ENCODE data around the gene STMP1.

Gene STMP1

GRCh38 chr7:135672560-135673359 lies 10.4 kb downstream of the STMP1 start:
- POLR2A ChIA-PET (ENCODE audit: low non-redundant PET) = interaction anchor here (0.6 kb wide), 1 partner anchor 319 kb away, joined by 3 read pairs; no protein-coding TSS in a partner anchor
- CTCF ChIA-PET = interaction anchor here (0.6 to 1.3 kb wide), 6 partner anchors 10 to 391 kb away, joined by 3 to 5 read pairs (median 4); partner anchors contain the start of gene STMP1
- peak; percentile 55 for DNase-seq (ENCODE audit: low spot score)
- peak; percentile 93 for TF ChIP-seq CTCF (conservative IDR thresholded peaks at IDR 0.05; ENCODE audit: low read depth)
- H3K27ac ChIP-seq = no peak overlapping the region

- ChIA-PET CTCF (interaction anchor here (0.6 to 1.3 kb wide), 5 partner anchors 11 to 335 kb away, joined by 3 to 5 read pairs (median 5); partner anchors contain the start of gene STMP1), POLR2A (ENCODE audit: low non-redundant PET) (interaction anchor here (0.6 kb wide), 1 partner anchor 318 kb away, joined by 3 read pairs; no protein-coding TSS in a partner anchor)
- H3K27ac ChIP-seq = peak overlapping the region; percentile 33; the same call in 1 of the 2 replicates
- DNase-seq (ENCODE audit: low spot score) = no peak
- no peak for TF ChIP-seq CTCF (conservative IDR thresholded peaks at IDR 0.05; ENCODE audit: low read depth)
These were observed 11.0 kb downstream of the STMP1 start for GRCh38 chr7:135673360-135673706.

GRCh38 chr7:135678612-135679575 lies 16.6 kb downstream of the STMP1 start:
- no peak for TF ChIP-seq CTCF (conservative IDR thresholded peaks at IDR 0.05; ENCODE audit: low read depth)
- CTCF ChIA-PET = interaction anchor here (0.6 kb wide), 1 partner anchor 8 kb away, joined by 3 read pairs; no protein-coding TSS in a partner anchor
- no peak overlapping the region for H3K27ac ChIP-seq
- DNase-seq (ENCODE audit: low spot score) = peak; percentile 63
- POLR2A ChIA-PET (ENCODE audit: low non-redundant PET) = no interaction called here

GRCh38 chr7:135681762-135682161 lies 19.4 kb downstream of the STMP1 start:
- peak overlapping the region; percentile 81 for H3K27ac ChIP-seq
- CTCF ChIA-PET = no interaction called here
- POLR2A ChIA-PET (ENCODE audit: low non-redundant PET) = interaction anchor here (0.6 kb wide), 1 partner anchor 63 kb away, joined by 4 read pairs; no protein-coding TSS in a partner anchor
- no peak for DNase-seq (ENCODE audit: low spot score)
- no peak for TF ChIP-seq CTCF (conservative IDR thresholded peaks at IDR 0.05; ENCODE audit: low read depth)

GRCh38 chr7:135682191-135682590 lies 19.9 kb downstream of the STMP1 start:
- peak overlapping the region; percentile 81 for H3K27ac ChIP-seq
- DNase-seq (ENCODE audit: low spot score) = no peak
- TF ChIP-seq CTCF (conservative IDR thresholded peaks at IDR 0.05; ENCODE audit: low read depth) = no peak
- POLR2A ChIA-PET (ENCODE audit: low non-redundant PET) = interaction anchor here (0.6 kb wide), 1 partner anchor 62 kb away, joined by 4 read pairs; no protein-coding TSS in a partner anchor
- CTCF ChIA-PET = no interaction called here

GRCh38 chr7:135683609-135684008 lies 21.3 kb downstream of the STMP1 start:
- peak overlapping the region; percentile 81 for H3K27ac ChIP-seq
- no peak for DNase-seq (ENCODE audit: low spot score)
- CTCF ChIA-PET = no interaction called here
- POLR2A ChIA-PET (ENCODE audit: low non-redundant PET) = no interaction called here
- no peak for TF ChIP-seq CTCF (conservative IDR thresholded peaks at IDR 0.05; ENCODE audit: low read depth)

Data from RWPE1 (cell line).